ENCODE results near the gene ALG14.
"Not testable (repeated sequence)": the region's sequence is repeated elsewhere in the genome, so short reads cannot be mapped to it uniquely, and the experiment has no call there.

ALG14 gene

DNA sequence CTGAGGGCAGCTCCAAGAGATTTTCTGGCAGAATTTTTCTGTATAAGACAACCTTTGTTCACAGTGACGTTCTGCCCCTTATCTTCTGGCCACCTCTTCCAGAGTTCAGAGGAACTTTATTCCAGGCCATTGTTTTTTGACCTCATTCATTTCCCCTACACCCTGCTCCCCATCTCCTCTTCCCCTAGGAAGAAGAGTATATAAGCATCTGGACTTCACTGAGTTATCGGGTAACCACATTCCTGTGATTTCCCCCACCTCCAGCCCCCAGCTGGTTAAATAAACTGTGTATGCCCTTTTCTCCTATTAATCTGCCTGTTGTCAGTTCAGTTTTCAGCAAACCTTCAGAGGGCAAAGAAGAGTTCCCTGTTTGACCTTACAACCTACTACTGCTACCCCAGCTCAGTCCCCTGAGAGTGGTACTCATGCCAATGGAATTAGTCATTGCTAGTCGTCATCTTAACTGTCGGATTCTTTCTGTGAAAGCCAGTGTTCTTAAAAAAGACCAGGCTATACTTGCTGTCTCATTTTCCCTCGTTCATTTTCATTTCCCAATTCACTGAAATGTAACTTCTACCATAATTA lies 14.3 kb upstream of the ALG14 start:
- no peak for DNase-seq

DNA sequence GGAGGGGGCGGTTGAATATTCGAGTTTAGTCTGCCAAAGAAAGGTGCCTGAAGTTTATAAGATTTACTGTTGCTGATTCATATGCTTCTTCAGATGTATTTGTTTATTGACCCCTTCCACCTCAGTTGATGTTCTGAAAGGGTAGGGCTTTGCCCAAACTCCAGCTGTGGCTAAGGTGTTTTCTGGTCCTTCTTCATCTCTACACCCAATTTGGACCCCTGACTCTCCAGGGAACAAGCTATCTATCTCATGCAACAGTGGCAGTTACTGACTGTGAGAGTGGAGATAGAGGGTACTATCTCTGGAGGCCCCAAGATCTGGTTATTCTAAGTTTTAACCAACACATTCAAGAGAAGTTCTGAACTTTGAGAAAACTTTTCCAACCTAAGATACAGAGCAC lies 12.6 kb upstream of the ALG14 start:
- DNase-seq, result no peak

DNA sequence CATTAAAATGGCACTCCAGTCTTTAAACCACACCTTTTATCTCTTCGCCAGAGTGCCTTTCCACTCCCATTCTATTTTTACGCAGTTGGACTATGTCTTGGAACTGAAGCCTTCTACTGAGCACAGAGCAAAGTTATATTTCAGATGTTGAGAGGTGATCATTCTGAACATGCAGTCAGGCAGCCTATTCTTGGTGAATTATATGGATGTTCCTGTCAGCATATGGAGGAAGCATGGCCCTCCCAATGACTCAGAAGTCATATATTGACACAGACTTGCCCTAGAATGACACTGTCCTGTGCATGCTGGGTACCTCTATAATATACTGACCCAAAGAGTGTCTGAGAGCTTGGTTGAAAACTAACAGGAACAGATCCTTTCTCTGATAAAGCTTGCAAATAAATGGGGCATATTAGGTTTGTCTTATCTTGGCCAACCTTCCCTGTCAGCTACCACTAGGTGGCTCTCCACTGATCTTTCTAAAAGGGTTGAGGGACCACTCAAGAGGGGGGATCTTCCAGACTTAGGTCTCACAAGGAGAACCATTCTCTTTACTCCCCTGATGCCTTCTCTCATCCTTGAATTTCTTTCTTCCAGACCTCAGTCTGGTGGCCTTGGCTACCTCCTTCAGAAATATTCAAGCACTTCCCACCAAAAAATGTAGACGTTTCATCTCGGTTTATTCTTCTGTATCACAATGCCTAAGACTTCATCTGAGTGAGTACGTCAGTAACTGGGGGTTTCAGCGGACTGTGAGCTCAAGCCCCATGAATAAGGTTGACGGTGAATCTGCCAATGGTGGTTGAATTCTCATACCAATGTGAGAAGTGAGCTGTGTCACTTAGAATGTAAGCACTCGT lies 11.8 kb upstream of the ALG14 start:
- peak; percentile 40 for DNase-seq

DNA sequence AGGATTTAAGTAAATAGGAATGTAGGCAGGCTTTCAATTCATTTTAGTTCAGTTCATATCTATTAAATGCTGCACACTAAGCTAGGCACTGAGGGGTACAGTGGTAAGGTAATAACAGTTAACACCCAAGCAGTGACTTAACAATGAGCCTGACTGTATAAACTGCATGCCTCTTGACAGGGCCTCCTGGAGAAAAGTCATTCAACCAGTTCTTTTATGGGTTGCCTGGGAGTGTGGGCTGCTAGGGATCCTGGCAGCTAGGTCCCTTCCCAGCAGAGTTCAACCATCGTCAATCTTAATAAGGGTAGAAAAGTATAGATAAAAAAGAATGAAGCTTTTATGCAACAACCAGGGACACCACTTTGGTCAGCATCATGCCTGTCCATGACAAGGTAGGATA lies 8.1 kb upstream of the ALG14 start:
- no peak for DNase-seq

DNA sequence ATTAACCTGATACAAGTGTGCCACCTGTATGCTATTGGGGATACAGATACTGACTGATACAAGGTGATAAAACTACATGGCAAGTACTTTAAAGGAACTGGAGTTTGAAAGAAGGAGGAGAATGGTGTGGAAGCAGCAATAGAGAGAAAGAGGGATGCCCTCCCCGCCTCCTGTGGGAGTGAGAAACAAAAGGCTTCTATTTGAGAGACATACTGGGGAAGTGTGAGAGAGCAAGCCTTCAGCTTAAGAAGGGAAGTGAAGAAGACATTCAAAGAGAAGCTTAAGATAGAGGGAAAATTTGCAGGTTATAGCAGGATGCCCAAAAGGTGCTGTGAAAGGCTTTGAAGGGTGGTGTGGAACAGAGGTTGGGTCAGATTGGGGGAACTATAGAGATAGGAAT lies 7.7 kb upstream of the ALG14 start:
- no peak for DNase-seq

DNA sequence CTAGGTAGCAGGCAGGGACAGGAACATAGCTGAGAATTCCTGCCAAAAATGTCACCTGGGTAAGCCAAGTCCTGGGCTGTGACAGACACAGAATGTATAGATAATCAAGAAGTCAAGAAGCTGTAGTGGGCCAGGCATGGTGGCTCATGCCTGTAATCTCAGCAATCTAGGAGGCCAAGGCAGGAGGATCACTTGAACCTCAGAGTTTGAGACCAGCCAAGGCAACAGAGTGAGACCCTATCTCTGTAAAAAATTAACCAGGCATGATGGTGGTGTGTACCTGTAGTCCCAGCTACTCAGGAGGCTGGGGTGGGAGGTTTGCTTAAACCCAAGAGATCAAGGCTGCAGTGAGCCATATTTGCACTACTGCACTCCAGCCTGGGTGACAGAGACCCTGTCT lies 3.3 kb upstream of the ALG14 start:
- DNase-seq, result no peak

DNA sequence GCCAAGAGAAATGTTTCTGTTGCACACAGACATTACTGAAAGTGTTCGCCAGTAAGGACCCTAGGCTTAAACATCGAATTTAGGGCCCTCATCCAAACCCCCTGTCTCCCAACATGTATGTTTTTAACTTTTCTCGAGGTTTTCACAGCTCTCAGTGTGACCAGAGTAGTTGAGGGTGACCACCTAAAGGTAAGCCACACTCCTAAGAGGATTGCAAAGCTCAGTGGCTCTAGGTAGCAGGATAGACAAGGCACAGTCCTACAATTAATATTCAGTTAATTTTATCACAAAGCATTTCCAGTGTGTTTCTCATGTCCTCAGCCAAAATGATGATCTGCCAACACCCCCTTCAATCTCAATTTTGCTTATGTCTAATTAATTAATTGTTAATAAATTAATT lies 695 bp upstream of the ALG14 start:
- no peak for DNase-seq

DNA sequence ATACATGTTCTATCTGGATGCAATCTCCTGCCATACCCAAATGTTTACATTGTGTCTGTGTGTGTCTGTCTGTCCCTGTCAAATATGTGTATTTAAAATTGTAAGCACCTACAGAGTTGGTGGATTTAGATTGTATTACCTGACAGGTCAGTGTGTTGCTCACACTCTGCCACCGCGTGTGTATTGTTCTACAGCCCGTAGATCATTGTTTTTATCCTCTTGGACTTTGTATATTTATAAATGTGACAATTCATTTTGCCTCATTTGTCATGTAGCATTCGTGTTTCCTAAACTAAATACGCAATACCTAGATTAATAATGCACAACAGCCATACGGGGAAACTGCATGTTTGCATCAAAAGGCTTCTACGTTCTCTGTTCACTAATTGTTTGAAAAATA lies 634 bp downstream of the ALG14 start:
- no peak for DNase-seq

DNA sequence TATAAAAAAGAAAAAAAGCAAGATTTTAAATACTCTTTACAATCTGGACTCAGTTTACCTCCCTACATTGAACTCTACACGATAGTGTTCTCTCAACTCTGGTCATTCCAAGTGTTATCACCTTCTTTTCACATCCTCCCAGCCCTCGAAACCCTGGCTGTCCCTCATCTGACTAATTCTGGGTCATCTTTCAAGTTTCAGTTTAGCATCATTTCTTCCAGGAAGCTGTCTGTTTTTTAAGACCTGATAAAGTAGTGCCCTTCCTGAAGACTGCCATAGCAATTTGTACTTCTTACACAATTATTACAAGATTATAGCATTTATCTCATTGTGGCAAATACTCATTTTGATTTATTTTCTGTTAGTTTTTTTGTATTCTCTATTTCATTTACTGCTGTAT lies 1.2 kb downstream of the ALG14 start:
- no peak for DNase-seq

DNA sequence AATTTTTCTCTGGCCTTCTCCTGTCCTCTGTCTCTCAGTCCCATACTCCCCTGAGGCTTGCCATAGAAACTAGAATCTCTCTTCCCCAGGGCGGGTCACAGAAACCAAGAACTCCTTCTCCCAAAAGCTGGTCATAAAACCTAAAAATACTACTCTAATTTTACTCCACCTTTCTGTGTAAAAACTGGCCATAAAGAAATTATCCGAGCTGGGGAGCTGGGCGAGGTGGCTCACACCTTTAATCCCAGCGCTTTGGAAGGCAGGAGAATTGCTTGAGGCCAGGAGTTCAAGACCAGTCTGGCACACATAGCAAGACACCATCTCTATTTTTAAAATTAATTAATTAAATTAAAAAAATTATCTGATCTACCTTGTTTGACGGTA lies 3.0 kb downstream of the ALG14 start:
- DNase-seq, result no peak

DNA sequence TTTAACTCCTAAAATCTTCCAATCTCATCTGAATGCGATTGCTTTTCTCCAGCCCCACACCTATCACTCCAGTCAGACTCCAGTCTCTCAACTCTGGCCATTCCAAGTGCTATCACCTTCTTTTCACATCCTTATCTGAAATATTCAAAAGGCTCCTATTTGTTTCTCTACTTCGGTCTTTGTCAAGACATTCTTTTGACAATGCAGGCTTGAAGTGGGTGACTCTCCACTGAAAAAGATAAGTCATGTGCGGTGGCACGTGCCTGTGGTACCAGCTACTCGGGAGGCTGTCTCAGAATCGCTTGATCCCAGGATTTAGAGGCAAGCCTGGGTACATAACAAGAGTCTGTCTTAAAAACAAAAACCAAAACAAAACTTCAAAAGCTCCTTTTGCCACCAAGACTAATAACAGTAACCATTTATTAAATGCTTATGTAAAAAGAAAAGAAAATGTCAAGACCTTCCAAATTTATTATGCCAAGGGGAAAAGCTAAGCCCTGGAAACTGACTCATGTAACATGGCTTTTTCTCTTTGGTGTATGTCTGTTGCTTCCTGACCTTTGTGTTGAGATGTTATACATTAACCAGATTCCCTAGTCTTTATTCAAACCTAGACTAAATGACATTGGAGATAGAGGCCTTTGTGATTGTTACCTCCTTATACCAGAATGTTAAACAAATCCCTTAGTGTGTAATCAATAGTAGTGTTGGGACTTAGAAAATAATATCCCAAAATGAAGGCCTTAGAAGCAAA lies 3.6 kb downstream of the ALG14 start:
- DNase-seq, result no peak

DNA sequence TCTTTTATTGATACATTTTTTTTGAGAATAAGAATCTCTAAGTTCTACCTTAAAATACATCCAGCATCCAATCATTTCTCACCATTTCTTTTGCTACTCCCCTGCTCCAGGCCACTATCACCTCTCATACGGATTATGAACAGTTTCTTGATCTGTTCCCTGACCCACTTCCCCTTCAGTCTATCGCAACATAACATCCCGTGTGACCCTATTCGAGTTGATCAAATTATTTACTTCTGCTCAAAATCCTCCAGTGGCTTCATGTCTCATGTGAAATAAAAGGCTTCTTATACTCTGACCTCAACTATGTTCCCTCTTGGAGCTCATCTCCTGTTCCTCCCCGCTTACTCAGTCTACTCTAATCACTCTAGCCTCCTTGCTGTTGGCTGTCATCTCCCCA lies 5.2 kb downstream of the ALG14 start:
- DNase-seq, result no peak

DNA sequence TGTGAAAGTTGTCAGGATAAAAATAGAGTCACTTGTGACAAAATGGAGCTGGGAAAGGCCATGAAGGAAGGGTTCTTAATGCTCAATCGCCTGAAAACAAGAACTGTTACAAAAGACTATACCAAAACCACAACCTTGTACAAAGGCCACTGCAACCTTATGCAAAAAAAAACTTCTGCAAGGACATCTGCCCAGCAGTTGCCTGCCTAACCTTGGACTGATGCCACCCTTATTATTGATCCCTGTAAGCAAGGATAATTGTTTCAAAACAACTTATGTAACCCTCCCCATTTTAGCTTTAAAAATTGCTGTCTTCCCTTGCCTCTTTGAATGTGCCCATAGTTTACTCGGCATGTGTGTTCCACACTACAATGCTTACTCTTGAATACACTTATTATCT lies 5.7 kb downstream of the ALG14 start:
- no peak for DNase-seq

DNA sequence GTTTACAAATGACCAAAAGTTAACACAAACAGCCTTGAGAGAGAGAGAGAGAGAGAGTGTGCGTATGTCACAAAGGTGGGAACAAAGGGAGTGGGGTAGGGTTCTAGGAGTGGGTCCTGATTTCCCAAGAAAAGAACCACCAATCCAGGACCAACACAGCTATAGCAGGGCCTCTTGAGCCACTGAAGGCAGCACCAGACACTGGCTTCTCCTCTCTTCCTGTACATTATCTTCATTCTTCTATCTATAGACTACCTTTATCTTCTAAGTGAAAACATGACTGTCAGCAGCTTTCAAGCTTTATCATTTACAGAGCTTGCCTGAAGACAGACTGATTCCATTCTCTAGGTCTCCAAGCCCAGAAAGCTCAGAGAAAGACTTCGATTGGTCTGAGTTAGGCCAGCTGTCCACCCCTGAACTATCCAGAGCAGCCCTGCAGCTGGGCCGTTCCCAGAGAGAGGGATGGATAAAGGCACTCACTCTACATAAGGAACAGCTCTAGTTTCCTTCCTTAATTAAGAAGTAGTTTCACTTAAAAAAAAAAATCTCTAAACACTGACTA lies 11.2 kb downstream of the ALG14 start:
- DNase-seq, result no peak

DNA sequence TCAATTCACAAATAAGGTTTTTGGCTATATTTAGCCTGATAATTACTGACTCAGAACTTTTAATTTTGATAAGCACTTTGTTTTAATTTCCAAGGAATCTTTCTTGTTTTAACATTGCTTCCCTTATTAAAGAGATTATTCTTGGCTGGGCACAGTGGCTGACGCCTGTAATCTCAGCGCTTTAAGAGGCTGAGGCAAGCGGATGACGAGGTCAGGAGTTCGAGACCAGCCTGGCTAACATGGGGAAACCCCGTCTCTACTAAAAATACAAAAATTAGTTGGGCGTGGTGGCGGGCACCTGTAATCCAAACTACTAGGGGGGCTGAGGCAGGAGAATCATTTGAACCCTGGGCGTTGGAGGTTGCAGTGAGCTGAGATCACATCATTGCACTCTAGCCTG lies 13.8 kb downstream of the ALG14 start:
- DNase-seq, result no peak

DNA sequence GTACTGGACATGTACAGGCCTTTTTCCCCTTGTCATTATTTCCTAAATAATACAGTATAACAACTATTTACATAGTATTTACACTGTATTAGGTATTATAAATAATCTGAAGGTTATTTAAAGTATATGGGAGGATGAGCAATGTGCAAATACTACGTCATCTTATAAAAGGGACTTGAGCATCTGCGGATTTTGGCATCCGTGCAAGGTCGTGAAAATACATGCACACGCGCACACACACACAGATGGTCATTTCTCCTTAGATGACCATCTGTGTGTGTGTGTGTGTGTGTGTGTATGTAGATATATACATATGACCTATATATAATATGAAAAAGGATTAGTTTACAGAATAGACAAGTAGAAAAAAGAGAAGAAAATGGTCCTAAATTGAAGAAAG lies 15.4 kb downstream of the ALG14 start:
- DNase-seq, result no peak

DNA sequence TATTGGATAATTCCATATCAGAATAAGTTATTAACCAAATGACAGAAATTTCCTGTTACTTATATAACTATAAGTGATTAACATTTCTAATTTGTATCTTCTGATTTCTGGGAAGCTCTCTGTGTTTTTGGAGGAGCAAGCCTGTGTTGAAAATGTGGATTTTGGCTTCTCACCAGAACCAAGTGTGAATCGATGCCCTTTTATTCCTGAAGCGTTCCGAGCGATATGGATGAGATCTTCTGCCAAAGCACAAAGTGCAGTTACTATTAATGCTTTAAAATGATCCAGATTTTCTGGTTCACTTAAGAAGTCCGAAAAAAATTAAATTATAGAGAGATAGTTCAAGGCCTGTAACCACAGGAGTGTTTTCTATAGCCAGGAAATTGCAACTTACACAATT lies 22.8 kb downstream of the ALG14 start:
- DNase-seq, result no peak

DNA sequence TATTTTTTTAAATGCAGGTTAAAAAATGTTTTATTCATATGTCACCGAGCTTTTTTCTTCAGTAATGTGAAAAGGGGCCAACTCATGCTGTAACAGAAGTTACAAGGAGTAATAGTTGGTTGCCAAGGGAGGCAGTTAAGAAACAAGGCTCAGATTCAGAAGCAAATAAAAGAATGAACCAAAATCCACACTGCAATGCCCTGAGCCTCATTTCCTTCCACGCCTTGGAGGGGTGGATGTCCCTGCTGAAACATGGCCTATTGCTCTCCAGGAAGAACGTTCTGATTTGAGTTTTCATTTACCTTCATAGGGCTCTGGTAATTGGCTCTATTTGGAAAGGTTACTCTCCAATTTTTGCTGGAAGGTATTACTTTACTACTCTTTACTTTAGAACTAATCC lies 24.4 kb downstream of the ALG14 start:
- DNase-seq, result no peak

DNA sequence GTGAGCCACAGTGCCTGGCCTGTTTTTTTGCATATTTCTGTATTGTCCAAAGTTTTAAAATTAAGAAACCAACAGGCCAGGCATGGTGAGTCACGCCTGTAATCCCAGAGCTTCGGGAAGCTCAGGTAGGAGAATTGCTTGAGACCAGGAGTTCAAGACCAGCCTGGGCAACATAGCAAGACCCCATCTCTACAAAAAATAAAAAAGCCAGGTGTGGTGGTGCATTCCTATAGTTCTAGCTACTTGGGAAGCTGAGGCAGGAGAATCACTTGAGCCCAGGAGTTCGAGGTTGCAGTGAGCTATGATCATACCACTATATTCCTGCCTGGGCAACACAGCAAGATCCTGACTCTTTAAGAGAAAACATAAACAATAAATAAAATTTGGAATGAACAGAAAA lies 25.1 kb downstream of the ALG14 start:
- DNase-seq, result not testable (repeated sequence)

DNA sequence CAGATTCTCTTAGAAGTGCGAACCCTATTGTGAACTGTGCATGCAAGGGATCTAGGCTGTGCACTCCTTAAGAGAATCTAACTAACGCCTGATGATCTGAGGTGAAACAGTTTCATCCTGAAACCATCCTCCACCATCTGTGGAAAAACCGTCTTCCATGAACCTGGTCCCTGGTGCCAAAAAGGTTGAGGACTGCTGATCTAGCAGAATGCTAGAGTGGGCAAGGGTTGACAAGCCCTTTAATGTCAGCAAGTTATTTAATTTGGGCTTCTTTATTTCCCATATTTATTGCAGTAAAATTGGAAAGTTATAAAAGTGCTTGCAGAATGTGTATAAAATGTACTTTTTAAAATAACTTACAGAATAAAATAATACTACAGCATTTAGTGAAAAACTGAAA lies 26.4 kb downstream of the ALG14 start:
- DNase-seq, result no peak

DNA sequence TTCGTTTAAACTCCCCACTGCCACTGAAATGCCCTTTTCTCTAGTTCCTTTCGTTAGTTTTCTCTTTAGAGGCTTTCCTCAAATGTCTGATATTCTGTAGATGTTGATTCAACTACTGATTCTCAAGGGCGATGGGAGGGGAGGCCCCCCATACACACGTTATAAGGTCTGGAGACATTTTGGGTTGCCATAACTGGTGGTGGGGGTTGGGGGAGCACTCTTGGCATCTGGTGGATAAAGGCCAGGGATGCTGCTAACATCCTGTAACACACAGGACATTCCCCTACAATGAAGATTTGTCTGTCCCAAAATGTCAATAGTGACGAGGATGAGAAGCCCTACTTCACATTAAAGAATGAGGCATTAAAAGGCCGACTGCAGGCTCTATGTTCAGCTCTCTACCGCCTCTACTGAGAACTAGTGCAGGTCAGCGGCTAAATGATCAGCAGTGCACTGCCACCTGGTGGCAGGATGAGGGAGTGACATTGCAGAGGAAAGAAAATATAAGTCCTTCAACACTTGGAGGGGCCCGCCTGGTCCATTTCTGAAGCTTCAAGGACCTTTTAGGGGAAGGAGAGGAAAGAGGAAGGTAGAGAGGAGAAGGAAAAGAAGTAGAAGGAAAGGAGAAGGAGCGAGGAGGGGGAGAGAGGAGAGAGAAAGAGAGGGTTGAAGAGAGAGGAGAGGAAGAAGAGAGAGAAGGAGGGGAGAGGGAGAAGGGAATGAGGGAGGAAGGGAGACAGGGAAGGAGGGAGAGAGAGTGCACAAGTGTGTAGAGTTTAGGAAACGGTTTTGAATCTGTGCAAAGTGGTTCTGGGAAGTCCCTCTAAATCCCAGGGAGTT lies 29.4 kb downstream of the ALG14 start:
- DNase-seq, result peak; percentile 81

DNA sequence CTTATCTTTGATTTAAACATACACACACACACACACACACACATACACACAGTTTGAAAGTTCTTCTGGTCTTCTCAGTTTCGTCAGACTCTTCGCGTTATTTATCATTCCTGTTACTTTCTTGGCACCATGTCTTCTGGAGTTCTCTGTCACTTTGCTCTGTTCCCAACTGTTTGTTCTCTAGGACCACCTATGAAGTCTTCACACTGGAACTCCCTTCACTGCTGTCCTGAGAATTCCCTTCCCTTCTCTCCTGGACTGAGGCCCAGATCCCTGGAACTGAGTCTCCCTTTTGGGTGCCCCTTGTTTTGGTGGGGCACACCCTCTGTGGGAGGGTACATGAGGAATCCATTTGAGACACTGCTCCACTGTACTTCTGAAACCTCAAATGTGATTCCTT lies 30.5 kb downstream of the ALG14 start:
- no peak for DNase-seq
